HG03139 (cell line): Measurements from ENCODE around the gene ATP1A4.

ENCODE experiments used
- ATAC-seq: cut with Tn5 transposase; IDR thresholded peaks from one replicate; pipeline ENCODE4 v1.9.1; 2021; ENCODE audit not compliant: unreplicated experiment

ATP1A4 gene

GRCh38 chr1:160139840-160140239, 11.6 kb upstream of the ATP1A4 start:
- ATAC-seq, result no peak

GRCh38 chr1:160143695-160144094, 7.7 kb upstream of the ATP1A4 start:
- no peak for ATAC-seq

GRCh38 chr1:160144921-160145320, 6.5 kb upstream of the ATP1A4 start:
- no peak for ATAC-seq

GRCh38 chr1:160146107-160146506, 5.3 kb upstream of the ATP1A4 start:
- ATAC-seq, result no peak

GRCh38 chr1:160148121-160148520, 3.3 kb upstream of the ATP1A4 start:
- ATAC-seq, result no peak

- ATAC-seq, result no peak
Observed at GRCh38 chr1:160149233-160149632, 2.2 kb upstream of the ATP1A4 start.

- ATAC-seq, result no peak
Observed at GRCh38 chr1:160149716-160150115, 1.7 kb upstream of the ATP1A4 start.

GRCh38 chr1:160154790-160155189, 3.4 kb downstream of the ATP1A4 start:
- ATAC-seq, result no peak

- no peak for ATAC-seq
Observed at GRCh38 chr1:160156361-160156760, 5.0 kb downstream of the ATP1A4 start.

- no peak for ATAC-seq
Observed at GRCh38 chr1:160157174-160157573, 5.8 kb downstream of the ATP1A4 start.

- no peak for ATAC-seq
Observed at GRCh38 chr1:160158031-160158430, 6.6 kb downstream of the ATP1A4 start.

- no peak for ATAC-seq
Observed at GRCh38 chr1:160158534-160158933, 7.1 kb downstream of the ATP1A4 start.

GRCh38 chr1:160159846-160160245, 8.4 kb downstream of the ATP1A4 start:
- no peak for ATAC-seq

- ATAC-seq, result no peak
Observed at GRCh38 chr1:160161965-160162705, 10.7 kb downstream of the ATP1A4 start.

- ATAC-seq, result no peak
Observed at GRCh38 chr1:160162931-160163330, 11.5 kb downstream of the ATP1A4 start.

GRCh38 chr1:160163615-160164014, 12.2 kb downstream of the ATP1A4 start:
- no peak for ATAC-seq

- no peak for ATAC-seq
Observed at GRCh38 chr1:160164121-160164520, 12.7 kb downstream of the ATP1A4 start.

GRCh38 chr1:160166166-160166868, 14.9 kb downstream of the ATP1A4 start:
- no peak for ATAC-seq

- no peak for ATAC-seq
Observed at GRCh38 chr1:160167056-160167455, 15.7 kb downstream of the ATP1A4 start.

GRCh38 chr1:160167580-160167979, 16.2 kb downstream of the ATP1A4 start:
- ATAC-seq, result no peak

GRCh38 chr1:160168016-160168415, 16.6 kb downstream of the ATP1A4 start:
- no peak for ATAC-seq

GRCh38 chr1:160168609-160169369, 17.4 kb downstream of the ATP1A4 start:
- ATAC-seq, result no peak
